GM19397 (cell line): Measurements from ENCODE around the gene TMEM92.

ENCODE experiments used
- ATAC-seq: cut with Tn5 transposase; IDR thresholded peaks from one replicate; pipeline ENCODE4 v1.9.1; 2021; ENCODE audit warnings: mild to moderate bottlenecking, moderate library complexity; ENCODE audit not compliant: unreplicated experiment

The TMEM92 gene

DNA sequence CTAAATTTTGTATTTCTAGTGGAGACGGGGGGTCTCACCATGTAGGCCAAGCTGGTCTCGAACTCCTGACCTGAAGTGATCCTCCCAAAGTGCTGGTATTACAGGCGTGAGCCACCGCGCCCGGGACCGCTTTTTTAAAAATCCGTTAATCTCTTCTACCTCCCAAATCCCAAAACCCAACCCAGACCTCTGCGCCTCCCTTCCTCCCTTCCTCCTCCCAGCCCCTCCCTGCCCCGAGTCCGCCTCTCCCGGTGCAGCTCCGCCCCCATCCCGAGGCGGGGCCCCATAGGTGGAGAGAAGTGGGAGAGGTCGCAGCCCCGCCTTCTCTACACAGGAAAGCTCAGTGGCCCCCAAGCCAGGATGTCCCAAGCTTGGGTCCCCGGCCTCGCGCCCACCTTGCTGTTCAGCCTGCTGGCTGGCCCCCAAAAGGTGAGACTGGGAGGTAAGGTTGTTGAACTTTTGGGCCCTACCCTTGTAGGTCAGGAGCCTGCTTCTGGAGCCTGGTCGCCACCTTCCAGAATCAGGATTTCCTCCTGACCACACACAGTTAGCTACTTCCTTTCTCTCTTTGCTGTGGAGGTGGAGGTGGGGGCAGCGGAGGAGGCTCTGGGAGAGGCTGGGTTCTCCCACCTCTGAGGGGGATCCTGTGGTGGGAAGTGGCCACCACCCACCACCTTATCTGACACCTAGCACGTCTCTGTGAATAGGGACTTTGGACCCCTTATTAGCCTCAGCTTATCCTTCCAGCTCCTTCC, at the start of gene TMEM92:
Gene TMEM92, plus strand, starts transcription at position 325 of the 755 bp plus-strand sequence. Its CDS starts 36 bp downstream, at position 361.
- no peak for ATAC-seq

DNA sequence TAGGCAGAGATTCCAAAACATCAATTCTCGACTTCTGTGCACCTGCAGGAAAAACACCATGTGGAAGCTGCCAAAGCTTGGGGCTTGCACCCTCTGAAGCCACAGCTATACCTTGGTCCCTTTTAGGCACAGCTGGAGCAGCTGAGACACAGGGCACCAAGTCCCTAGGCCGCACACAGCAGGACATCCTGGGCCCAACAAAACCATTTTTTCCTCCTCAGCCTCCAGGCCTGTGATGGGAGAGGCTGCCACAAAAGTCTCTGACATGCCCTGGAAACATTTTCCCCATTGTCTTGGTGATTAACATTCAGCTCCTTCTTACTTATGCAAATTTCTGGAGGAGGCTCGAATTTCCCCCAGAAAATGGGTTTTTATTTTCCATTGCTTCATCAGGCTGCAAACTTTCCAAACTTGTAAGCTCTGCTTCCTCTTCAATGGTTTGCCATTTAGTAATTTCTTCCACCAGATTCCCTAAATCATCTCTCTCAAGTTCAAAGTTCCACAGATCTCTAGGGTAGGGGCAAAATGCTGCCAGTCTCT, 48.5 kb upstream of the TMEM92 start:
- no peak for ATAC-seq

GRCh38 chr17:50234581-50234980, 39.7 kb upstream of the TMEM92 start:
- ATAC-seq, result no peak

GRCh38 chr17:50237901-50238300, 36.4 kb upstream of the TMEM92 start:
- no peak for ATAC-seq

DNA sequence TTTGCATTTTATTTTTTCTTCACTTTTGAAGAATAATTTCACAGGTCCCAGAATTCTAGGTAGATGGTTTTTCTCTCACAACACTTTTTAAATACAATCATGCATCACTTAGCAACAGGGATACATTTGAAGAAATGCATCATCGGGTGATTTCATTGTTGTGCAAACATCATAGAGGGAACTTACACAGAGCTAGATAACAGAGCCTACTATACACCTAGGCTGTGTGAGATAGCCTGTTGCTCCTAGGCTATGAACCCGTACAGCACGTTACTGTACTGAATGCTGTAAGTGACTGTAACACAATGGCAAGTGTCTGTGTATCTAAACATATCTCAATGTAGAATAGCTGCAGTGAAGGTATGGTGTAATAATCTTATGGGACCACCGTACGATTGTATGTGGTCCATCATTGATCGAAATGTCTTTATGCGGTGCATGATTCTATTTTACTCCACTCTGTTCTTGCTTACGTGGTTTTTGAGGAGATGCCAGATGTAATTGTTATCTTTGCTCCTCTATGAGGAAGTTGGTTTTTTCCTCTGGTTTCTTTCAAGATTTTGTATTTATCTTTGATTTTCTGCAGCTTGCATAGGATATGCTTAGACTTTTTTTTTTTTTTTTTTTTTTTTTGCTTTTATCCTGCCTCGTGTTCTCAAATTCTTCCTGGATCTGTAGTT, 35.5 kb upstream of the TMEM92 start:
- ATAC-seq, result no peak

DNA sequence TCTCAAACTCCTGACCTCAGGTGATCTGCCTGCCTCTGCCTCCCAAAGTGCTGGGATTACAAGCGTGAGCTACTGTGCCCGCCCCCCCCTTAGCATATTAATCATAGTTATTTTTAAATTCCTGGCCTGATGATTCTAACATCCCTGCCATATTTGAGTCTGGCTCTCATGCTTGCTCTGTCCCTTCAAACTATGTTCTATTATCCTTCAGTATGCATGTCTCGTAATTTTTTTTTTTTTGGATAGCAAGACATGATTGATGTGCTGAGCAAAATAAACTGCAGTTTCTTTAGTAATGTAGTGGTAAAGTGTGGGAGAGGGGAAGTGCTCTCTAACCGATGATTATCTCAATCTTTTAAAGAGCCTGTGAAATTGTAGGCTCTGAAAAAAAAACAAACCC, 34.3 kb upstream of the TMEM92 start:
- ATAC-seq, result no peak

GRCh38 chr17:50240851-50241250, 33.4 kb upstream of the TMEM92 start:
- ATAC-seq, result no peak

DNA sequence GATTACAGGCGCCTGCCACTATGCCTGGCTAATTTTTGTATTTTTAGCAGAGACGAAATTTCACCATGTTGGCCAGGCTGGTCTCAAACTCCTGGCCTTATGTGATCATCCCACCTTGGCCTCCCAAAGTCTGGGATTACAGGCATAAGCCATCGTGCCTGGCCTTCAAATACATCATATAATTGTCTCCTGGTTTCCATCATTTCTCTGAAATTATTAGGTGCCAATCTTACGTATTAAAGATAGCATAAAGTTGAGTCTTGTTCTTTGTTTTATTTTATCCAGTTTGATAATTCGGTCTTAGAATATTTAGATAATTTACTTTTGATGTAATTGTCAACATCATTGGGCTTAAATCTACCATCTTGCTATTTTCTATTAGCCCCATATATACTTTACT, 32.8 kb upstream of the TMEM92 start:
- ATAC-seq, result no peak

- no peak for ATAC-seq
Observed at GRCh38 chr17:50244771-50245170, 29.5 kb upstream of the TMEM92 start.

DNA sequence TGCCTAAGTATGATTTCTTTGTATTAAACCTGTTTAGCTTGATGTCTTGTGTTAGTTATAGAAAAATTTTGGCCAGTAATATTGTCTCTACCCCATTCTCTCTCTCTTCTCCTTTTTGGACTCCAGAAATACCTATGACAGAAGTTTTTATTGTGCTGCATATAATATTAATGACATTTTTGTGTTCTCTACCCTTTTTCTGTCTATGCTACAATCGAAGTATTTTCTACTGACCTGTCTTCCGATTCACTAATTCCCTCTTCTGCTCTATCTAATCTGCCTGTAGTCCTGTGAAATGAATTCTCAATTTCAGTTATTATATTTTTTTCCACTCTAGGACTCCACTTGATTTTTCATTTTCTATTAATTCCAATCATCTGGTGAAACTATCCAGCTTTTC, 26.0 kb upstream of the TMEM92 start:
- no peak for ATAC-seq

- no peak for ATAC-seq
Observed at GRCh38 chr17:50252781-50253180, 21.5 kb upstream of the TMEM92 start.

- ATAC-seq, result no peak
Observed at GRCh38 chr17:50255766-50256635, 18.3 kb upstream of the TMEM92 start.

- ATAC-seq, result no peak
Observed at GRCh38 chr17:50256826-50257618, 17.2 kb upstream of the TMEM92 start.

DNA sequence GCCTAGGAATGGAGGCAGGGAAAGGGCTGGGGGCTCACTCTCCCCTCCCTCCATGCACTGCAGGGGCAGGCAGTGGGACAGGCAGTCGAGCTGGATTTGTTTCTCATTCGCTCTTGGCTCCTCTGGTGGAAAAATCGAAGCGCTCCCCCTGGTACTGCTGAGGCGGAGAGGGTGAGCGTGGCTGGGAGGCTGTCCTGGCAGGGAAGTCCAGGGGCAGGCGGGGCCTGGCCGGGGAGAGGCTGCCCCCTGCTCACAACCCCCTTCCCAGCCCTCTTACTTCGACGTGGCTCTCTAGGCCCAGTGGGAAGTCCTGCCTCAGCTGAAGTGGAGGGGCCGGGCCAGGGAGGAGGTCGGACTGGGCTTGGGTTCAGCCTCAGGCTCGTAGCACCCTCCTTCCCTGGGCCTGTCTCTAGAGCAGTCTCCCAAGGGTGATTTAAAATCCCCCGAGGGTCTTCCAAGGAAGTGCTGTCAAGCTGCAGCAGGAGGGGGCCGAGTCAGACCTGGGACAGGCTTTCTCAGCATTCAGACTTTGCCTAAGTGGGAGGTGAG, 16.5 kb upstream of the TMEM92 start:
- ATAC-seq, result no peak

GRCh38 chr17:50258647-50259476, 15.4 kb upstream of the TMEM92 start:
- no peak for ATAC-seq

DNA sequence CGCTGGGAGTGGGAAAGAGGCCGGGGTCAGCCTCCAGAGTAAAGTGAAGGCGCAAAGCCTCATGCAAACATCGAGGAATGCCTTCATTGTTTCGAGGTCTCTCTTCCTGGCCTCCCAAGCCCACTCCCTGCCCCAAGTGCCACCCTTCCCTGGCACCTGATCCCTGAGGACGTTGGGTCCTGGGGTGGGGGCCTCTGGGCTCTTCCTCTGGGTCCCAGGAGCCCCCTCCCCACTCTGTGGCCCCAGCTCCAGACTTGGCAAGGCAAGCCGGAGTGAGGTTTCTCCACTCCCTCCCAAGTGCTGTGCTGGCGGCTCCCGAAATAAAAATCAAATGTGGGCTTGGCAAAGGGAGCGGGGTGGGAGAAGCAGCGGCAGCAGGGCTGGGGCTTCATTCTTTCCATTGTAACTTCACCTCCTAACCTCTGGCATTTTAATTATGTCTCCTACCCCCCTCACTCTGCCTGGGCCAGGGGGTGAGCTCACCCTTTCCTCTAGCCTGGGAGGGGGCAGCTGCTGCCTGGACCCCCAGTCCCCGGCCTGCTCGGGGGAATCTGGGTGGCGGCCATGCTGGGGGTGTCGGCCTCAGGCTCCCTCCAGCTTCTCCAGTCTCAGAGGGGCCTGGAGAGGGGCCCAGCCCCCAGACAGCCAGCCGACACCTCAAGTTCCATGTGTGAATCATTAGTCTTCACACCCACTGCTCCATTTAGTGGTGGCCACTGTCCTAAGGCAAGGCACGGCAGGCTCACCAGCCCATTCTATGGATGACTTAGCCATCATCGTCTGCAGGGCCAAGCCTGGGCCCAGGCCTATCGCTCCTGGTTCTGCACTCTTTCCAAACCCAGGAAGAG, 14.6 kb upstream of the TMEM92 start:
- ATAC-seq, result no peak

- no peak for ATAC-seq
Observed at GRCh38 chr17:50260501-50260911, 13.8 kb upstream of the TMEM92 start.
